DMS53 treated with DMSO at 0.1 percent for 48 hours (cell line): Measurements from ENCODE around the gene AFAP1L1.
"Not testable (repeated sequence)": the region's sequence is repeated elsewhere in the genome, so short reads cannot be mapped to it uniquely, and the experiment has no call there.

ENCODE experiments used
- DNase-seq: peaks from one replicate; lab custom pipeline; 2025; ENCODE audit not compliant: unreplicated experiment; lab: John Stamatoyannopoulos, UW

The AFAP1L1 gene

DNA sequence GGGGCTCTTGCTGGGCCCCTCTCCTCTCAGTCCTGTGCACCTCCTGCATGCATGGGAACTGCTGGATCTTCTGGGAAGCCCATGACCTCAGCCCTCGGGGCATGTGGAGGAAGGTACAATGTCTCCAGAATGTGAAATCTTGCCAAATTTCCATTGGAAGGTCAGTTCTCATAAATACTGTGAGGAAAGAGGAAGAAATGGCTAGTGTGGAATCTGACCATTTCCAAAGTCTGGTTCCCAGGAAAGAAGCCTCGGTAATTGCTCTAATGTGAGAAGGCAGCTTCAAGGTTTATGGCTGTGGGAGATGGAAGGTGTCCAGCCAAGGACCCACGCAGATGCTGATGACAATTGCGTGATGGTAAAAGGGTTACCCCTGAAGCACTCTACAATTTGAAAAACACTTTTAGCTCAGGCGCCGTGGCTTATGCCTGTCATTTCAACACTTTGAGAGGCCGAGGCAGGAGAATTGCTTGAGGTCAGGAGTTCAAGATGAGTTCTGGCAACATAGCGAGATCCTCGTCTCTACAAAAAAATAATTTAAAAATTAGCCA lies 115.5 kb downstream of the AFAP1L1 start:
- no peak for DNase-seq

DNA sequence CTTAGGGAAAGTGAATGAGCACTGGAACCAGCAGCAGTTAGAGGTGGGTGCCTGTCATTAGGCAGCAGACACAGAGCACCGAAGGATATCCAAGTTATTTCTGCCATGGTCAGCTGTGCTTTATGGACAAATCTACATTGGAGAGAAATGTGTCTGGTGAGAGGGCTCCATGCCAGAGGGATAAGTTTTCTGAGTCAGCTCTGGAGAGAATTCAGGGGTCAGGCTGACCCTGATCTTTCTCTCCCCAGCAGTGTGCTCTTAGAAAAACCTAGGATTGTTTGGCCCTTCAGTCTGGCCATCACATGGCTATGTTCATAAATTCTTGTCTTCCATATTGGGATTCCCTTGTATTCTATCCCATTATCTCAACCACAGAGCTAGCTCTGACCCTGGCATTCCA lies 116.3 kb downstream of the AFAP1L1 start:
- no peak for DNase-seq

DNA sequence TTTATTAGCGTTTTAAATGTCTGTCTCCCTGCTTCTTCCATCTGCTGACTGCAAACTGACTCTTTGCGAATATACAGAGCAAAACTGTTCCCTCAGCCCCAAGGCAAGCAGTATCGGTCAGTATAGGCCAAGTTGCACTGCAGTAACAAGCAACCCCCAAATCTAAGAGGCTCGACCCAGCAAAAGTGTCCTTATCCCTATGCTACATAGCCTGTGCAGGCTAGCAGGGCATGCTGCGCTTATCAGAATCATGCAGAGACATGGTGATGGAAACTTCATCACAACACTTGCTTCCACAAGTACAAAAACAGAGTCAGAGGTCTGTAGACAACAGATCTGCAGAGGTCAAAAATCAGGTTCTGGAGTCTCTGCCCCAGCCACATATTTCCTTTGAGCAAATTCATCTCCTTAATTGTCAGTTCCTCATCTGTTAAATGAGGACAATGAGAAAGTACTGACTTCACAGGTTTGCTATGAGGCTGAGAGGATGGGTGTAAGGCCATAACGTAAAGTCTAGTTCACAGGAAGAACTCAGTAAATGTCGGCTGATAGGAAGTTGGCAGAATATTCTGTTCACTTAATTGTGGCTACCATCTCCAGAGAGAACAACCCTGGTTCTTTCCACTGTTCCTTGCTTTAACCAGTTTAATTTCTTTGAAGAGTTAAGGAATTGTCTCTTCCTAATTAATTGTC lies 117.0 kb downstream of the AFAP1L1 start:
- no peak for DNase-seq

DNA sequence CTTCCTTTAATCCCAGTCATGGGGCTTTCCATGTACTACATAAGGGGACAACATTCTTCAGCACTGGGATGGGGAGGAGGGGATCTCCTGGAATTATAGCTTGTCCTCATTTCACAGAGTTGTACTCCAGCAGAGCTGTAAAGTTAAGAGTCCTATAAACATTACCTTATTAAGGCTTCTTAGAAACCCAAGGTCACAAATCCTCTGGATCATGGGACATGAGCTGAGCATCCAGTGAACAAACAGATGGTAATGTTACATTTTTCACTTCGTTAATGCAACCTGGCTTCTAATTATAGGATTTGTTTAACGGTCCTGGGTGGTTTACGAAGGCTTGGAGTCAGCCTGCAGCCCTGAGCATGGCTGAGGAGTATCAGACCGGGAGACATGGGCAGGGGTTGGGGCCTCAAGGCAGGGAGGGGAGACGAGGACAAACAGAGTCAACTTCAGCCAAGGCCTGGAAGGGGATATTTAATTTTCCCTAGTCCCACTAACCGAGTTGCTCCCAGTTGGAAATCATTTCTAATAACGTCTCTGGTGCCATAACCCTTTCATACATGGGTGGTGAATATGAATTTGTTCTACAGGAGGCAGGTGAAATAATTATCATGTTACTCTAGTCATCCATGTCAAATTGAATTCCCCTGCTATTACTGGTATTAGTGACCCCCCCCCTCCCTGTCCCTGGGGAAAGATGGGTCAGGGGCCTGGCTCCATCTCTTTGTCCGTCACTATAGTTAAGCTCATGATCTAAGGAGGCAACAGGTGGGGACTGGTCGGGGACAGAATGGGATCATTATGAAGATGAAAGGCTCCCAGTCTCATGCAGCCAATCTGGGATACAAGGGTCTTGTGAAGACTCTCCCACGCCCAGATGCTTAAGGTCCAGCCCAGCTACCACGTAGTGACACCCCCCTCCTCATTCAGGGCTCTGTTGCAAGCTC lies 118.2 kb downstream of the AFAP1L1 start:
- DNase-seq, result no peak

DNA sequence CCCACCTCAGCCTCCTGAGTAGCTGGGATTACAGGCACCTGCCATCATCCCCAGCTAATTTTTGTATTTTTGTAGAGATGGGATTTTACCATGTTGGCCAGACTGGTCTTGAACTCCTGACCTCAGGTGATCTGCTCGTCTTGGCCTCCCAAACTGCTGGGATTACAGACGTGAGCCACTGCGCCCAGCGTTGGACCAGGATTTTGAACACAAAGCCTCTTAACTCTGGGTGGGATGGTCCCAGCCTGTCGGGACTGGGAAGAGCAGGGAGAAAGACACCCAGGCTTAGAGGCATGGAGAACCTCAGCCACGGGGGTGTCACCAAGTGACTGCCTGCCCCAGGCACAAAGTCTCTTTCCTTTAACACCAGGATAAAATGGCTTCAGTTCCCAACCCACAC lies 119.4 kb downstream of the AFAP1L1 start:
- DNase-seq, result not testable (repeated sequence)
